SK-N-SH (cell line): ENCODE data around the gene HIPK2. TPM values are rescaled to one million over a fixed set of nuclear protein-coding genes. Genes with fewer than 3 reads are reported as not detected.

ENCODE experiments used
- CTCF ChIA-PET: fragments of 300-600, 350-600 bp; formaldehyde crosslinking; extraction: SDS; loops from one replicate; lab custom pipeline; 2021; lab: Yijun Ruan, JAX
- POLR2A ChIA-PET: fragments of 350-600 bp; sonication (Branson Sonifier 250); formaldehyde crosslinking; extraction: SDS; loops from one replicate; lab custom pipeline; 2020; ENCODE audit warnings: antibody characterized with exemption, inconsistent platforms; lab: Yijun Ruan, JAX
- DNase-seq: peaks from one replicate; pipeline ENCODE4 v3.0.0; 2012
- H2AFZ ChIP-seq: fragments of 200-600 bp; sonication (generic); 2 replicates; pipeline ENCODE4 v1.8.1; 2016; ENCODE audit warnings: antibody characterized with exemption, mild to moderate bottlenecking, low read depth
- H3F3A ChIP-seq: fragments of 200-600 bp; sonication (generic); replicated peaks from 2 replicates; pipeline ENCODE3; 2016; ENCODE audit warnings: antibody characterized with exemption, mild to moderate bottlenecking; ENCODE audit not compliant: insufficient read depth
- H3K27ac ChIP-seq, 2 experiments: fragments of 200-500 bp in 1 of 2; fragments of 200-600 bp in 1 of 2; sonication (Bioruptor generic) in 1 of 2; sonication (generic), shearing (Covaris generic) in 1 of 2; 2 replicates each; pipeline versions ENCODE4 v1.5.1 to v1.6.1; 2014 to 2016; ENCODE audit warnings: low read depth in 2 of 2, inconsistent platforms in 1 of 2, low read length in 1 of 2, mild to moderate bottlenecking in 1 of 2, mixed read lengths in 1 of 2
- H3K27me3 ChIP-seq: fragments of 200-600 bp; sonication (generic), shearing (Covaris generic); 2 replicates; pipeline ENCODE4 v1.6.1; 2016; ENCODE audit warnings: mixed run types; ENCODE audit not compliant: insufficient read depth
- H3K36me3 ChIP-seq, 2 experiments: fragments of 200-500 bp in 1 of 2; fragments of 200-600 bp in 1 of 2; sonication (Bioruptor generic) in 1 of 2; sonication (generic) in 1 of 2; replicated peaks in 1 of 2; 2 replicates each; pipeline versions ENCODE3 to v1.5.1; 2014 to 2016; ENCODE audit warnings: low read length in 1 of 2, mild to moderate bottlenecking in 1 of 2; ENCODE audit not compliant: insufficient read depth in 2 of 2, control insufficient read depth in 1 of 2
- H3K4me1 ChIP-seq, 2 experiments: fragments of 200-500 bp in 1 of 2; fragments of 200-600 bp in 1 of 2; sonication (Bioruptor generic) in 1 of 2; sonication (generic), shearing (Covaris generic) in 1 of 2; 2 replicates each; pipeline versions ENCODE4 v1.5.1 to v1.6.1; 2014 to 2016; ENCODE audit warnings: low read depth in 1 of 2, low read length in 1 of 2, mixed run types in 1 of 2; ENCODE audit not compliant: insufficient read depth in 2 of 2, control insufficient read depth in 1 of 2
- H3K4me2 ChIP-seq: fragments of 200-600 bp; sonication (generic), shearing (Covaris generic); 2 replicates; pipeline ENCODE4 v1.6.1; 2017; ENCODE audit warnings: mixed run types
- H3K4me3 ChIP-seq, 2 experiments: fragments of 200-500 bp in 1 of 2; fragments of 200-600 bp in 1 of 2; sonication (Bioruptor generic) in 1 of 2; sonication (generic), shearing (Covaris generic) in 1 of 2; 2 replicates each; pipeline versions ENCODE4 v1.5.1 to v1.8.1; 2014 to 2016; ENCODE audit warnings: low read depth in 2 of 2, inconsistent platforms in 1 of 2, low read length in 1 of 2, mild to moderate bottlenecking in 1 of 2, mixed read lengths in 1 of 2, moderate library complexity in 1 of 2
- H3K79me2 ChIP-seq: fragments of 200-600 bp; sonication (generic); 2 replicates; pipeline ENCODE4 v1.8.1; 2017; ENCODE audit warnings: mild to moderate bottlenecking; ENCODE audit not compliant: insufficient read depth
- H3K9ac ChIP-seq: fragments of 200-600 bp; sonication (generic); 2 replicates; pipeline ENCODE4 v1.6.1; 2017; ENCODE audit warnings: mixed run types
- H3K9me2 ChIP-seq: fragments of 200-600 bp; sonication (generic); 2 replicates; pipeline ENCODE4 v1.6.1; 2017; ENCODE audit warnings: mixed run types
- H3K9me3 ChIP-seq: fragments of 200-600 bp; sonication (generic); 2 replicates; pipeline ENCODE4 v1.6.1; 2017; ENCODE audit warnings: mixed run types, mild to moderate bottlenecking, moderate library complexity
- H4K20me1 ChIP-seq: fragments of 200-600 bp; sonication (generic); 2 replicates; pipeline ENCODE4 v1.6.1; 2017; ENCODE audit warnings: mild to moderate bottlenecking, mixed run types; ENCODE audit not compliant: insufficient read depth
- CHD2 ChIP-seq: fragments of 150-350 bp; IDR thresholded peaks from 2 replicates; pipeline ENCODE4 v1.6.1; 2018; ENCODE audit warnings: low read length; ENCODE audit not compliant: partially characterized antibody
- CTCF ChIP-seq: fragments of 200-600 bp; sonication (generic); IDR thresholded peaks from 2 replicates; pipeline ENCODE4 v1.6.1; 2017; ENCODE audit warnings: antibody characterized with exemption, mild to moderate bottlenecking, moderate library complexity
- EZH2phosphoT487 ChIP-seq: fragments of 200-600 bp; sonication (generic); IDR thresholded peaks from 2 replicates; pipeline ENCODE4 v1.6.1; 2017; ENCODE audit warnings: low read depth, mixed run types, mild to moderate bottlenecking, antibody characterized with exemption, moderate library complexity, borderline replicate concordance
- FOXJ3 ChIP-seq: sonication (generic); formaldehyde crosslinking; IDR thresholded peaks from 2 replicates; pipeline ENCODE4 v1.5.1; 2020; ENCODE audit warnings: mild to moderate bottlenecking, missing genetic modification reagents
- GATA2 ChIP-seq: sonication (generic); formaldehyde crosslinking; IDR thresholded peaks from 2 replicates; pipeline ENCODE4 v1.5.0; 2020; ENCODE audit warnings: mild to moderate bottlenecking, missing genetic modification reagents
- MEF2A ChIP-seq: IDR thresholded peaks from 2 replicates; pipeline ENCODE4 v1.4.0; 2012; ENCODE audit warnings: low read depth, borderline replicate concordance
- MXI1 ChIP-seq: IDR thresholded peaks from 2 replicates; pipeline ENCODE4 v1.6.1; 2012; ENCODE audit warnings: mild to moderate bottlenecking, low read depth, low read length, improper control_type of control experiment
- PBX3 ChIP-seq: IDR thresholded peaks from 2 replicates; pipeline ENCODE4; 2012
- POLR2AphosphoS5 ChIP-seq: IDR thresholded peaks from 2 replicates; pipeline ENCODE4 v1.6.1; 2012; ENCODE audit warnings: low read depth, low read length
- RAD21 ChIP-seq: IDR thresholded peaks from 2 replicates; pipeline ENCODE4 v1.6.1; 2012; ENCODE audit warnings: mild to moderate bottlenecking, low read length
- SIN3A ChIP-seq: IDR thresholded peaks from 2 replicates; pipeline ENCODE4 v1.6.1; 2012; ENCODE audit warnings: low read depth, mild to moderate bottlenecking, low read length, moderate library complexity, borderline replicate concordance
- SMC3 ChIP-seq: IDR thresholded peaks from 2 replicates; pipeline ENCODE4 v1.6.1; 2012; ENCODE audit warnings: low read depth, low read length, improper control_type of control experiment
- TAF1 ChIP-seq: IDR thresholded peaks from 2 replicates; pipeline ENCODE4 v1.6.1; 2012; ENCODE audit warnings: low read depth, mild to moderate bottlenecking, low read length, moderate library complexity, borderline replicate concordance
- YY1 ChIP-seq: IDR thresholded peaks from 2 replicates; pipeline ENCODE4 v1.4.0; 2012; ENCODE audit warnings: low read depth, mild to moderate bottlenecking
- ZBTB33 ChIP-seq: IDR thresholded peaks from 2 replicates; pipeline ENCODE4 v1.4.0; 2012; ENCODE audit warnings: low read depth, borderline replicate concordance
- WGBS: methylation state at CpG from one replicate; pipeline ENCODE4 v1.1.6; 2017; ENCODE audit warnings: low lambda C conversion rate; 5-methylcytosine and 5-hydroxymethylcytosine counted together
- polyA plus RNA-seq, 3 experiments: library from polyadenylated mRNA; depleted of rRNA; stranded (reverse); fragments of >200 nt; gene quantifications; 2 replicates each; pipeline ENCODE4 v1.2.3, GENCODE V29; 2012

Gene HIPK2
- polyA plus RNA-seq, 1 of the 3 experiments (the other 2 are of a cell fraction): 14.2 TPM

- TF ChIP-seq TAF1: no peak
- TF ChIP-seq MEF2A: no peak
- no peak for TF ChIP-seq MXI1
These were observed 160.7 kb downstream of the HIPK2 start (continued) for GRCh38 chr7:139617074-139617473.

- peaks cover 67 to 90% of the 10 kb centered on the region in 2 experiments for H3K36me3 ChIP-seq
- CTCF ChIA-PET: interaction anchor here (0.8 to 3.8 kb wide), 3 partner anchors 10 to 388 kb away, joined by 4 to 24 read pairs (median 8); no protein-coding TSS in a partner anchor
- no peak overlapping the region for H3K9ac ChIP-seq
These were observed 162.9 kb downstream of the HIPK2 start for GRCh38 chr7:139614886-139615285.

More at GRCh38 chr7:139614886-139615285, 162.9 kb downstream of the HIPK2 start:
- Histone ChIP-seq H3K4me3 (no peak overlapping the region), H2AFZ (no peak overlapping the region), H3F3A (peaks cover 3% of the 10 kb centered on the region), H3K4me1 (no peaks in the 10 kb centered on the region; a peak in 1 of 4 replicates), H3K4me2 (no peak overlapping the region), H3K27me3 (no peaks in the 10 kb centered on the region), H4K20me1 (no peaks in the 10 kb centered on the region), H3K9me2 (no peaks in the 10 kb centered on the region), H3K9me3 (no peaks in the 10 kb centered on the region), H3K79me2 (no peaks in the 10 kb centered on the region), H3K27ac (no peak overlapping the region)
- no peak for DNase-seq
- POLR2A ChIA-PET: no interaction called here
- 96% methylated on average over 5 of the region's 5 CpGs for WGBS
- no peak for TF ChIP-seq RAD21
- TF ChIP-seq EZH2phosphoT487: no peak
- no peak for TF ChIP-seq CHD2
- no peak for TF ChIP-seq ZBTB33
- no peak for TF ChIP-seq PBX3
- no peak for TF ChIP-seq POLR2AphosphoS5
- TF ChIP-seq GATA2 (CRISPR knock-in tag): no peak
- no peak for TF ChIP-seq CTCF
- TF ChIP-seq SMC3: no peak
- no peak for TF ChIP-seq SIN3A
- no peak for TF ChIP-seq FOXJ3
- TF ChIP-seq YY1: no peak
